Measurements from ENCODE around the gene SPRR4. TPM values are rescaled to one million over a fixed set of nuclear protein-coding genes. Genes with fewer than 3 reads are reported as not detected.

The SPRR4 gene
- total RNA-seq, 1 donor from 2014 or later = not detected

- no peak for TF ChIP-seq CTCF (IDR thresholded peaks at IDR 0.05)
- ATAC-seq (no peak), DNase-seq (no peak)
- no peaks in the 10 kb centered on the region for H3K4me1 ChIP-seq
- no peaks in the 10 kb centered on the region for H3K9me3 ChIP-seq
- intact Hi-C loops (cut with DNase I) = no loop called here
- no peak overlapping the region for H3K4me3 ChIP-seq
- H3K27ac ChIP-seq = no peak overlapping the region
- no peaks in the 10 kb centered on the region for H3K36me3 ChIP-seq
- peaks cover 6% of the 10 kb centered on the region for H3K27me3 ChIP-seq (ENCODE audit: low read depth)
Observed at GRCh38 chr1:152982076-152982475, 11.6 kb downstream of the SPRR4 start.

GRCh38 chr1:152983234-152983633 lies 12.8 kb downstream of the SPRR4 start:
- Histone ChIP-seq H3K27me3 (ENCODE audit: low read depth) (peaks cover 6% of the 10 kb centered on the region), H3K4me3 (no peak overlapping the region), H3K27ac (no peak overlapping the region), H3K4me1 (no peaks in the 10 kb centered on the region), H3K36me3 (no peaks in the 10 kb centered on the region), H3K9me3 (no peaks in the 10 kb centered on the region)
- no peak for ATAC-seq
- DNase-seq = no peak
- TF ChIP-seq CTCF (IDR thresholded peaks at IDR 0.05) = no peak
- intact Hi-C loops (cut with DNase I) = no loop called here

GRCh38 chr1:152983743-152984142 lies 13.3 kb downstream of the SPRR4 start, which contains the start of gene SPRR1A:
TSS of gene SPRR1A (plus strand) at chr1:152984081. CDS start at chr1:152985231, 1,150 bp downstream.
- no peak within 1 kb of the TSS for H3K27ac ChIP-seq
- intact Hi-C loops (cut with DNase I) = no loop called here
- H3K9me3 ChIP-seq = no peaks in the 10 kb centered on the region
- peaks cover 6% of the 10 kb centered on the region for H3K27me3 ChIP-seq (ENCODE audit: low read depth)
- ATAC-seq = no peak
- DNase-seq = no peak
- H3K4me1 ChIP-seq = no peaks in the 10 kb centered on the region
- no peak within 1 kb of the TSS for H3K4me3 ChIP-seq
- no peaks in the 10 kb centered on the region for H3K36me3 ChIP-seq
- TF ChIP-seq CTCF (IDR thresholded peaks at IDR 0.05) = no peak

- intact Hi-C loops (cut with DNase I) = no loop called here
- no peaks in the 10 kb centered on the region for H3K36me3 ChIP-seq
- ATAC-seq (no peak), DNase-seq (no peak)
- no peak for TF ChIP-seq CTCF (IDR thresholded peaks at IDR 0.05)
- H3K27me3 ChIP-seq (ENCODE audit: low read depth) = peaks cover 1% of the 10 kb centered on the region
- H3K27ac ChIP-seq = no peak overlapping the region
- H3K9me3 ChIP-seq = no peaks in the 10 kb centered on the region
- H3K4me1 ChIP-seq = no peaks in the 10 kb centered on the region
- no peak overlapping the region for H3K4me3 ChIP-seq
Observed at GRCh38 chr1:152986578-152986977, 16.1 kb downstream of the SPRR4 start.

GRCh38 chr1:152993186-152993585 lies 22.7 kb downstream of the SPRR4 start:
- no peak for TF ChIP-seq CTCF (IDR thresholded peaks at IDR 0.05)
- no peak overlapping the region for H3K4me3 ChIP-seq
- intact Hi-C loops (cut with DNase I) = no loop called here
- H3K27me3 ChIP-seq (ENCODE audit: low read depth) = no peaks in the 10 kb centered on the region
- no peaks in the 10 kb centered on the region for H3K4me1 ChIP-seq
- ATAC-seq (no peak), DNase-seq (no peak)
- no peaks in the 10 kb centered on the region for H3K36me3 ChIP-seq
- H3K9me3 ChIP-seq = no peaks in the 10 kb centered on the region
- H3K27ac ChIP-seq = no peak overlapping the region

- Histone ChIP-seq H3K4me1 (no peaks in the 10 kb centered on the region), H3K4me3 (no peak overlapping the region), H3K27ac (no peak overlapping the region), H3K27me3 (ENCODE audit: low read depth) (no peaks in the 10 kb centered on the region), H3K9me3 (no peaks in the 10 kb centered on the region), H3K36me3 (no peaks in the 10 kb centered on the region)
- DNase-seq (no peak), ATAC-seq (no peak)
- intact Hi-C loops (cut with DNase I) = no loop called here
- TF ChIP-seq CTCF (IDR thresholded peaks at IDR 0.05) = no peak
Observed at GRCh38 chr1:152995842-152996241, 25.4 kb downstream of the SPRR4 start.

All from lower lobe of right lung (tissue), 2 donors.